ENCODE results near the gene TOMM20.

GRCh38 chr1:235079443-235080296 is 49.0 kb downstream of the TOMM20 start:
- TF ChIP-seq CTCF (IDR thresholded peaks at IDR 0.05; ENCODE audit: low read depth, low read length, poor library complexity, severe bottlenecking), result no peak
- TF ChIP-seq EZH2phosphoT487 (IDR thresholded peaks at IDR 0.05; ENCODE audit: borderline replicate concordance, low read length), result no peak

Data from DOHH2 (cell line).